ENCODE results near the gene GATAD2A.

Gene GATAD2A

GRCh38 chr19:19513682-19514081, 108.2 kb downstream of the GATAD2A start:
- DNase-seq (ENCODE audit: low read depth) = no peak

- peak; percentile 73 for DNase-seq (ENCODE audit: low read depth)
Observed at GRCh38 chr19:19514215-19514657, 108.8 kb downstream of the GATAD2A start.

GRCh38 chr19:19514881-19515641, 109.6 kb downstream of the GATAD2A start, which contains the start of gene TSSK6:
Gene TSSK6 (minus strand): TSS chr19:19515548. CDS start chr19:19515427, 121 bp downstream.
- no peak for DNase-seq (ENCODE audit: low read depth)

DNA sequence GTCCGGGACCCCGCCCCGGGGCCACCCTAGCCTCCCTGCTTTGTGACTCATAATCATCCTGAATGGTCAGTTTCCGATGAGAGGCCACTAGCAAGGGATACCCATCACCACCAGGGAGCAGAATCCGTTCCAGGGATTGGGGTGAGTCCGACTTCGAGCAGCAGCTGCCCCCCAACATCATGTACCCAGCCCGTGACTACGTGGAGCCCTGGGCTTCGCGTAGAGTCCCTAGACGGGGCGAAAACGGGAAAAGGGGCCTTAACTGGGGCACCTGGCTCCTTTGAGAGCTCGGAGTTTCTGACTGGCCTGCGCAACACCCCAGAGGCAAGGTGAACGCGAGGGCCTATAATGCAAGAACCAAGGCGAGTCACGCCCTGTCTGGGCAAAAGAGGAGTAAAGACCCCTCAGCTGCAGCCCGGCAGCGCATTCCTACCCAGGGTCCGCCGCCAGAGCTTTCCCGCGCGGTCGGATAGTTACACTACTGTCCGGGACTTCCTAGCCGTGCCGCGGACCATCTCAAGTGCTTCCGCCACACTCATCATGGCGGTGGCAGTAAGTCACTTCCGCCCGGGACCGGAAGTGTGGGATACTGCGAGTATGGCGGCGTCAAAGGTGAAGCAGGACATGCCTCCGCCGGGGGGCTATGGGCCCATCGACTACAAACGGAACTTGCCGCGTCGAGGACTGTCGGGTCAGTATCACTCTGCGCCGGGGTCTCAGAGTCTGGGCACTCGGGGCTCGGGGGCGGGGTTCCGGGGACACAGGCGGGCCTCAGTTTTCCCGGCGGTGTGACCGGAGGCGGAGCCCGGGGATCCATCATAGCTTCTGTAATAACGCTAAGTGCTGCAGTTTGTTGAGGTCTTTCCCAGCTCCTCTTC, 110.4 kb downstream of the GATAD2A start, which contains the start of gene NDUFA13:
Gene NDUFA13, plus strand, starts transcription at position 584 of the 878 bp plus-strand sequence. Its CDS starts 14 bp downstream, at position 598.
- DNase-seq (ENCODE audit: low read depth) = peak; percentile 85

DNA sequence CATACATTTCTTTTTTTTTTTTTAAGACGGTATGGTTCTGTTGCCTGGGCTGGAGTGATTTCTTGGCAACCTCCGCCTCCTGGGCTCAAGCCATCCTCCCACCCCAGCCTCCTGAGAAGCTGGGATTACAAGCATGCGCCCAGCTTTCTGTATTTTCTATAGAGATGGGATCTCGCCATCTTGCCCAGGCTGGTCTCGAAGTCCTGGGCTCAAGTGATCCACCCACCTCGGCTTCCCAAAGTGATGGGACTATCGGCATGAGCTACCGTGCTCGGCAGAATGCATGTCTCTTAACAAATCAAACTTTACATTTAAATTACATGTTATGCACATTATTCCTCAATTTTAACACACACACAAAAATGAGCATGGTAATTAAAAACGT, 111.8 kb downstream of the GATAD2A start:
- DNase-seq (ENCODE audit: low read depth) = no peak

DNA sequence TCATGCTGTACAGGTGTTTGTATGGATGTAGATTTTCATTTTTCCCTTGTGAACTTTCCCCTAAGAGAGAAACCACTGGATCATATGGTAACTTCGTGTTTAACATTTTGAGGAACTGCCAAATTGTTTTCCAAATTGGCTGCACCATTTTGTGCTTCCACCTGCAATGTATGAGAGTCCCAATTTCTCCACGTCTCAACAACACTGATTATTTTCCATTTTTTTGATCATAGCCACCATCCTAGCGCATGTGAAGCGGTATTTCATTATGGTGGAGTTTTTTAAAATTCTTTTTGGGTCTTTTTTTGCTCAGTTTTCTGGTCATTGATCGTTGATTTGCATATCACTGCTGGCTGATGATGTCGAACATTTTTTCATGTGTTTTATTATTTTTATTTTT, 115.5 kb downstream of the GATAD2A start:
- no peak for DNase-seq (ENCODE audit: low read depth)

DNA sequence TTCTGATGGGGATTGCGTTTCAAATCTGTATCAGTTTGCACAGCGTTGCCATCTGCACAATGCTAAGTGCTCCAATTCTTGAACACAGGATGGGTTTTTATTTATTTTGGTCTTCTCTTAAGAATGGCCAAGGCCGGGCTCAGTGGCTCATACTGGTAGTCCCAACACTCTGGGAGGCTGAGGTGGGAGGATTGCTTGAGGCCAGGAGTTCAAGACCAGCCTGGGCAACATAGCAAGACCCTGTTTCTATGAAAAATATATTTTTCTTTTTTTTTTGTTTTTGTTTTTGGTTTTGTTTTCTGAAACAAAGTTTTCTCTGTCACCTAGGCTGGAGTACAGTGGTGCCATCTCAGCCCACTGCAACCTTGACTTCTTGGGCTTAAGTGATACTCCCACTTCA, 117.7 kb downstream of the GATAD2A start:
- no peak for DNase-seq (ENCODE audit: low read depth)

DNA sequence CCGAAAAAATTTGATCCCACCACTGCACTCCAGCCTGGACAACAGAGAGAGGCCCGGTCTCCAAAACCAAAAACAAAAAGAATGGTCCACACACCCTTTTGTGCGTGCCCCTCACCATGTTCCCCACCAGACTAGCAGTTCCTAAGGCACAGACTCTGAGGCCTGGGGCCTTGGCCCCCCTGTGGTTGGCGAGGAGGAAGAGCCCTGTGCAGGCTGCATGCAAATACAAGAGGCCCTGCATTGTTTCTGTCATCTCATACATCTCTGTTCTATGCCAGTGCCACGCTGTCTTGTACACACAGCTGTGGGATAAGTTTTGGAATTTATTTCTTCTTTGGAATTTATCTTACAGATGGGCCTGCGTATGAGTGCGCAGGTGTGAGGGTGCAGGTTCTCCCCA, 118.6 kb downstream of the GATAD2A start:
- no peak for DNase-seq (ENCODE audit: low read depth)

- no peak for DNase-seq (ENCODE audit: low read depth)
Observed at GRCh38 chr19:19525611-19526380, 120.3 kb downstream of the GATAD2A start.

GRCh38 chr19:19526581-19527370, 121.3 kb downstream of the GATAD2A start:
- no peak for DNase-seq (ENCODE audit: low read depth)

DNA sequence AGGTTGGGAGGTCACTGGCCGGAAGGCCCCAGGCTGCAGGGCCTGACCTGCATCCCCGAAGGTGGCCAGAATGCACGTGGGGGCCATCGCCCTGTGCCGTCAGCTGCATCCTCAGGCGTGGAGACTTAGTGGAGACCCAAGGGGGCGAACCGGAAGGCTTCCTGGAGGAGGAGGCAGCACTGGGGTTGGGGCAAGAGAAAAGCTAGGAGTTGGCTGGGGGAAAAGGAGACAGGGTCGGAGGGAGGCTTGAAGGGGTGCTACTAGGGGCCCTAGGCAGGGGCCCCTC, 121.8 kb downstream of the GATAD2A start:
- no peak for DNase-seq (ENCODE audit: low read depth)

DNA sequence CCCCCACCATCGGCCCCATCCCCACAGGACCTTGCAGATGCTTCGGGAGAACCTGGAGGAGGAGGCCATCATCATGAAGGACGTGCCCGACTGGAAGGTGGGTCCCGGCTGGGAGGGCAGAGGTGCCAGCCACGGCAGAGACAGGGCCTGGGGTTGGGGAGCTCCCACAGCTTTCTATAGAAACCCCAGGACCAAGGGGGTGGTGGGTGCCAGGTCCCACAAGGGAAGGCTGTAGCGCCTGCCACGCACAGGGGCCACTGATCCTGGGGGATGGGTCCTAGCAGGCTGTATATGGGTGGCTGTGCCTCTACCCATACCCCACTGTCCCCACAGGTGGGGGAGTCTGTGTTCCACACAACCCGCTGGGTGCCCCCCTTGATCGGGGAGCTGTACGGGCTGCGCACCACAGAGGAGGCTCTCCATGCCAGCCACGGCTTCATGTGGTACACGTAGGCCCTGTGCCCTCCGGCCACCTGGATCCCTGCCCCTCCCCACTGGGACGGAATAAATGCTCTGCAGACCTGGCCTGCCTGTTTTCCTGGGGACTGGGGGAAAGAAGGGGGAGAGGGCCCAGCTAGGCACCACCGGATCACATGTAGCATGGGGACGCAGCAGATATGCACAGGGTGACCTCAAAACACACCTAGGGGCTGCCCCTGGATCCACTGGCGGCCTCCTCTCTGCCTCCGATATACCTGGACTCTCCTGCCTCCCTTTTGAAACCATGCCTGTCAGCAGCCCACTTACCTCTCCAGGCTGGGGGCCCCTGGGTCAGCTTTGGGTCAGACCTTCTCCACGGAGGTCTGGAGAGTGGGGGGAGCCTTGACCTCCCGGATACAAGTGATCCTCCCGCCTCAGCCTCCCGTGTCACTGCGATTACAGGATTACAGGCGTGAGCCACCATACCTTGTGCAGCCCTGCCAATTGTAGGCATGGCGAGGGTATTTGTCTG, 122.5 kb downstream of the GATAD2A start:
- DNase-seq (ENCODE audit: low read depth) = no peak

- DNase-seq (ENCODE audit: low read depth) = peak; percentile 63
Observed at GRCh38 chr19:19528721-19529490, 123.4 kb downstream of the GATAD2A start, which contains the start of gene YJEFN3. Gene YJEFN3 (plus strand): TSS chr19:19528911. CDS start chr19:19528933, 22 bp downstream.

- DNase-seq (ENCODE audit: low read depth) = no peak
Observed at GRCh38 chr19:19529783-19530422, 124.4 kb downstream of the GATAD2A start.

- DNase-seq (ENCODE audit: low read depth) = no peak
Observed at GRCh38 chr19:19530423-19530804, 124.9 kb downstream of the GATAD2A start.

GRCh38 chr19:19530889-19531288, 125.4 kb downstream of the GATAD2A start:
- DNase-seq (ENCODE audit: low read depth) = no peak

GRCh38 chr19:19531951-19532805, 126.7 kb downstream of the GATAD2A start:
- DNase-seq (ENCODE audit: low read depth) = no peak

Measured in amniotic epithelial cell (primary cell).